Measurements from ENCODE around the gene ORAI3.

- TF ChIP-seq CTCF (IDR thresholded peaks at IDR 0.05) (no peak), EP300 (IDR thresholded peaks at IDR 0.05) (no peak), POLR2A (IDR thresholded peaks at IDR 0.05) (no peak)
These were observed 25.5 kb downstream of the ORAI3 start for GRCh38 chr16:30974348-30974747.
